ENCODE results near the gene LMCD1.

GRCh38 chr3:8574670-8575322, 73.2 kb downstream of the LMCD1 start:
- TF ChIP-seq, protein P1, sequence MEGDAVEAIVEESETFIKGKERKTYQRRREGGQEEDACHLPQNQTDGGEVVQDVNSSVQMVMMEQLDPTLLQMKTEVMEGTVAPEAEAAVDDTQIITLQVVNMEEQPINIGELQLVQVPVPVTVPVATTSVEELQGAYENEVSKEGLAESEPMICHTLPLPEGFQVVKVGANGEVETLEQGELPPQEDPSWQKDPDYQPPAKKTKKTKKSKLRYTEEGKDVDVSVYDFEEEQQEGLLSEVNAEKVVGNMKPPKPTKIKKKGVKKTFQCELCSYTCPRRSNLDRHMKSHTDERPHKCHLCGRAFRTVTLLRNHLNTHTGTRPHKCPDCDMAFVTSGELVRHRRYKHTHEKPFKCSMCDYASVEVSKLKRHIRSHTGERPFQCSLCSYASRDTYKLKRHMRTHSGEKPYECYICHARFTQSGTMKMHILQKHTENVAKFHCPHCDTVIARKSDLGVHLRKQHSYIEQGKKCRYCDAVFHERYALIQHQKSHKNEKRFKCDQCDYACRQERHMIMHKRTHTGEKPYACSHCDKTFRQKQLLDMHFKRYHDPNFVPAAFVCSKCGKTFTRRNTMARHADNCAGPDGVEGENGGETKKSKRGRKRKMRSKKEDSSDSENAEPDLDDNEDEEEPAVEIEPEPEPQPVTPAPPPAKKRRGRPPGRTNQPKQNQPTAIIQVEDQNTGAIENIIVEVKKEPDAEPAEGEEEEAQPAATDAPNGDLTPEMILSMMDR (IDR thresholded peaks at IDR 0.05), result no peak
- TF ChIP-seq POLR2A (IDR thresholded peaks at IDR 0.05; ENCODE audit: low read length) (no peak), HMGXB4 (CRISPR knock-in tag; IDR thresholded peaks at IDR 0.05; ENCODE audit: borderline replicate concordance) (no peak), REST (IDR thresholded peaks at IDR 0.05) (no peak), RFX5 (IDR thresholded peaks at IDR 0.05) (no peak), KDM1A (IDR thresholded peaks at IDR 0.05; ENCODE audit: low read depth) (no peak), JUN (IDR thresholded peaks at IDR 0.05) (no peak), CBX2 (IDR thresholded peaks at IDR 0.05; ENCODE audit: borderline replicate concordance, low read depth) (no peak)
- TF ChIP-seq, protein P2, sequence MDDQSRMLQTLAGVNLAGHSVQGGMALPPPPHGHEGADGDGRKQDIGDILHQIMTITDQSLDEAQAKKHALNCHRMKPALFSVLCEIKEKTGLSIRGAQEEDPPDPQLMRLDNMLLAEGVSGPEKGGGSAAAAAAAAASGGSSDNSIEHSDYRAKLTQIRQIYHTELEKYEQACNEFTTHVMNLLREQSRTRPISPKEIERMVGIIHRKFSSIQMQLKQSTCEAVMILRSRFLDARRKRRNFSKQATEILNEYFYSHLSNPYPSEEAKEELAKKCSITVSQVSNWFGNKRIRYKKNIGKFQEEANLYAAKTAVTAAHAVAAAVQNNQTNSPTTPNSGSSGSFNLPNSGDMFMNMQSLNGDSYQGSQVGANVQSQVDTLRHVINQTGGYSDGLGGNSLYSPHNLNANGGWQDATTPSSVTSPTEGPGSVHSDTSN (IDR thresholded peaks at IDR 0.05), result no peak
